ENCODE data around the gene ST7. TPM values are rescaled to one million over a fixed set of nuclear protein-coding genes. Genes with fewer than 3 reads are reported as not detected.

The ST7 gene
- total and polyA plus RNA-seq, 2 of the 13 experiments (the other 11 are each of a cell fraction or from before 2014, with no cell fraction given), result 17.3 to 23.5 TPM

- TF ChIP-seq UBTF (CRISPR knock-in tag; IDR thresholded peaks at IDR 0.05), result peak; percentile 89
- no peak for TF ChIP-seq POGZ (CRISPR knock-in tag; IDR thresholded peaks at IDR 0.05)
- TF ChIP-seq, protein P1, sequence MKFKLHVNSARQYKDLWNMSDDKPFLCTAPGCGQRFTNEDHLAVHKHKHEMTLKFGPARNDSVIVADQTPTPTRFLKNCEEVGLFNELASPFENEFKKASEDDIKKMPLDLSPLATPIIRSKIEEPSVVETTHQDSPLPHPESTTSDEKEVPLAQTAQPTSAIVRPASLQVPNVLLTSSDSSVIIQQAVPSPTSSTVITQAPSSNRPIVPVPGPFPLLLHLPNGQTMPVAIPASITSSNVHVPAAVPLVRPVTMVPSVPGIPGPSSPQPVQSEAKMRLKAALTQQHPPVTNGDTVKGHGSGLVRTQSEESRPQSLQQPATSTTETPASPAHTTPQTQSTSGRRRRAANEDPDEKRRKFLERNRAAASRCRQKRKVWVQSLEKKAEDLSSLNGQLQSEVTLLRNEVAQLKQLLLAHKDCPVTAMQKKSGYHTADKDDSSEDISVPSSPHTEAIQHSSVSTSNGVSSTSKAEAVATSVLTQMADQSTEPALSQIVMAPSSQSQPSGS (CRISPR knock-in tag; IDR thresholded peaks at IDR 0.05), result peak; percentile 31; the same call in 1 of the 2 replicates
- no peak for TF ChIP-seq MTA3 (CRISPR knock-in tag; IDR thresholded peaks at IDR 0.05)
- no peak for TF ChIP-seq SMAD3 (CRISPR knock-in tag; IDR thresholded peaks at IDR 0.05)
- no peak for TF ChIP-seq ZNF589 (CRISPR knock-in tag; conservative IDR thresholded peaks at IDR 0.05)
- TF ChIP-seq ZNF253 (CRISPR knock-in tag; IDR thresholded peaks at IDR 0.05; ENCODE audit: borderline replicate concordance), result no peak
- TF ChIP-seq SALL1 (CRISPR knock-in tag; IDR thresholded peaks at IDR 0.05), result no peak
- TF ChIP-seq AGO1 (IDR thresholded peaks at IDR 0.05; ENCODE audit: low read depth, low read length, poor library complexity, severe bottlenecking), result no peak
- TF ChIP-seq RFX3 (CRISPR knock-in tag; IDR thresholded peaks at IDR 0.05), result no peak
- no peak for TF ChIP-seq ZC3H13 (CRISPR knock-in tag; IDR thresholded peaks at IDR 0.05)
- TF ChIP-seq ZNF30 (CRISPR knock-in tag; IDR thresholded peaks at IDR 0.05), result no peak
- TF ChIP-seq, protein P2, sequence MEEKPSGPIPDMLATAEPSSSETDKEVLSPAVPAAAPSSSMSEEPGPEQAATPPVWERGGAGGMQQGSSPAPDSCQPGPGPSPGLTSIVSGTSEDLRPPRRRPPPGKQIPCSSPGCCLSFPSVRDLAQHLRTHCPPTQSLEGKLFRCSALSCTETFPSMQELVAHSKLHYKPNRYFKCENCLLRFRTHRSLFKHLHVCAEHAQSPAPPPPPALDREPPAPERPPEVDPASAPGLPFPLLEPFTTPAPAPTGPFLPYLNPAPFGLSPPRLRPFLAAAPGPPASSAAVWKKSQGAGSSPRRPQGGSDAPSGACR (CRISPR knock-in tag; IDR thresholded peaks at IDR 0.05), result no peak
- TF ChIP-seq, protein P3, sequence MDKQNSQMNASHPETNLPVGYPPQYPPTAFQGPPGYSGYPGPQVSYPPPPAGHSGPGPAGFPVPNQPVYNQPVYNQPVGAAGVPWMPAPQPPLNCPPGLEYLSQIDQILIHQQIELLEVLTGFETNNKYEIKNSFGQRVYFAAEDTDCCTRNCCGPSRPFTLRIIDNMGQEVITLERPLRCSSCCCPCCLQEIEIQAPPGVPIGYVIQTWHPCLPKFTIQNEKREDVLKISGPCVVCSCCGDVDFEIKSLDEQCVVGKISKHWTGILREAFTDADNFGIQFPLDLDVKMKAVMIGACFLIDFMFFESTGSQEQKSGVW (CRISPR knock-in tag; IDR thresholded peaks at IDR 0.05; ENCODE audit: borderline replicate concordance), result no peak
- peak; percentile 77 for TF ChIP-seq ZFY (CRISPR knock-in tag; IDR thresholded peaks at IDR 0.05)
- TF ChIP-seq, protein P4, sequence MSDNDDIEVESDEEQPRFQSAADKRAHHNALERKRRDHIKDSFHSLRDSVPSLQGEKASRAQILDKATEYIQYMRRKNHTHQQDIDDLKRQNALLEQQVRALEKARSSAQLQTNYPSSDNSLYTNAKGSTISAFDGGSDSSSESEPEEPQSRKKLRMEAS (IDR thresholded peaks at IDR 0.05), result peak; percentile 64; the same call in 1 of the 2 replicates
- no peak for TF ChIP-seq ZBTB8A (CRISPR knock-in tag; IDR thresholded peaks at IDR 0.05; ENCODE audit: borderline replicate concordance, low read depth)
- TF ChIP-seq SNRNP70 (IDR thresholded peaks at IDR 0.05; ENCODE audit: low read depth, low read length), result no peak
- TF ChIP-seq CCAR2 (optimal IDR thresholded peaks at IDR 0.05; ENCODE audit: low read depth, low read length), result no peak
- TF ChIP-seq ISX (CRISPR knock-in tag; conservative IDR thresholded peaks at IDR 0.05), result no peak
These were observed 871 bp downstream of the ST7 start (continued) for GRCh38 chr7:116953906-116954838.
